HG03520 (cell line): ENCODE measurements around the gene LYPD6B.

Experiments used
- ATAC-seq: cut with Tn5 transposase; IDR thresholded peaks from one replicate; pipeline ENCODE4 v1.9.1; 2021; ENCODE audit warnings: mild to moderate bottlenecking, moderate library complexity; ENCODE audit not compliant: unreplicated experiment

The LYPD6B gene

DNA sequence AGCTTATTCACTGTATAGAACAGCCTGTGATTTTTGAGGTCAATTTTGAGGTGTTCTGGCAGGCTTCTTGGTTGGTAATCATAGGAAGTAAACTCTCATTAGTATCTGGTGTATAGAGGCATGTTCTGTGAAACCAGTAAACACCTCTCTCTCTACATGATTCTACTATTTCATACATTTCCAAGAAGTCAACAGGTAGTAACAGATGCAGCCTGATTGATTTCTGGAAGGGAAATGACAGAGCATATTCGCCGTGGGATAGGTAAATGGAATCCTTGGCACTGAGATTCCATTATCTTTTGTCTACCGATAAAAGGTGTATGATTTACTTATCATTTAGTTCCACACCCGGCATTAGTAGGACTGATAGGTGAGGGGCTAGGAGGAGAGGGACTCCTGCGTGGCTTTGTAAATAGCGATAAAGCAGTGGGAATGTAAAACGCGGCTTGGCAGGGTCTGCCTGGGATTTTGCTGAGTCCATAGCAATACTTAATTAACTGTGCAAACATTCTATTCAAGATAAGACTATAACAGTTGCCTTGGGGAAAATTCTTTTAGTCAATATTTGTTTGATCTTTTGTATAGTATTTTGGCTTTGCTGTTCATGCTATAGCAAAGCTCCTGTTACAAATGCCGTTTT, 32.3 kb downstream of the LYPD6B start:
- no peak for ATAC-seq

DNA sequence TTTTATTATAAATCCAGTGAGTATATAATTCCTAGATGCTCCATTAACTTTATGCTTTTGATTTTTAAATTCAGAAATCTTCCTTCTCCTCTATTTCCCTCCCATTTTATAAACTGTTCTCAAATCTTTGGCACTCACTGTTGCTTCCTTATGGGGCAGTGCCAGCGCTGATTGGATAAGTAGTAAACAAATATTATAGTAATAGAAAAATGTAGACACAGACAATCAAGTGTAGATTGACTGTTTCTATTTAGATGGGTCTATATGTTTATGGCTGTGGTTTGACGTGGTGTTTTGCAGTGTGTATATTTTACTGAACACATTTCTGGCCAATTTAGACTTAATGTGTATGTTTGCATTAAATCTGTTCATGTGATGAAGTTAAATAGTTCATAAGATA, 36.6 kb downstream of the LYPD6B start:
- no peak for ATAC-seq

DNA sequence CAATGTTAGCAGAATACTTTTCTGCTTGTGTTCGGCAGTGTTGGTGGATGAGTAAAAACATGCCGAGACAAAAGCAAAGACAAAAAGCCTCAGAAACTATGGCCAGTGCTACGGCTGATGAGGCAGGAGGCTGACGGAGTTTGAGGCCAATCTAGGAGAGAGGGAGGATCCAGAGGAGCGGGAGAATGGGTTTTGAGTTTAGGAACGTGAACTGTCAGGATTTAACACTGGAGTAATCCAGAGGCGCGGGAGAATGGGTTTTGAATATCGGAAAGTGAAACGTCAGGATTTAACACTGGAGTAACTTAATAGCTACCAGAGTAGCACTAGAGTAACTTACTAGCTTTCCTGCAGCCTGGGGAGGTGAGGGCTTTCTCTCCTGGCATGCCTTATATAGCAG, 37.4 kb downstream of the LYPD6B start:
- ATAC-seq = no peak

DNA sequence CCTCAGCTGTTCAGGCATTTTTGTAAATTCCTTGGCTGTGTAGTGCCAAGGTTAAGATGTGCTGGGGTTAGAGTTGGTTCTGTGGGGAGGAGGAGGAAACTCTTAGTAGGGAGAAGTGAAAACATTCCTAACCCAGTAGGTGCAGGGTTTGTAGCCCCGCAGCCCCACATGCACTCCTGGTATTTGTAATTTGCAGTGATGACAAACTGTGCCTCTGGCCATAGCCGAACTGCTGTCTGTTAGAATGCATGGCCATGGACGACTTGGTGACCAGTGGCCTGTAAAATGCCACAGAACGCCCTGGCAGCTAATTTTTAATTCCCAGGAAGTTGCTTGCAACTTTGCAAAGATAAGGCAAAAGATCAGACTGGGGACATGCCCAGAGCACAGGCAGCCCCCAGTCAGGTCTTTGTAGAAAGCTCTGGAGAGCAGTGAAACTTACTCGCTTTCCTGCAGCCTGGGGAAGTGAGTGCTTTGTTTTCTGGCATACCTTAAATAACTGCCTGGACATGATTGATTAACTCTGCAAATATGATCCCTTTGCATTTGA, 38.4 kb downstream of the LYPD6B start:
- ATAC-seq = no peak

DNA sequence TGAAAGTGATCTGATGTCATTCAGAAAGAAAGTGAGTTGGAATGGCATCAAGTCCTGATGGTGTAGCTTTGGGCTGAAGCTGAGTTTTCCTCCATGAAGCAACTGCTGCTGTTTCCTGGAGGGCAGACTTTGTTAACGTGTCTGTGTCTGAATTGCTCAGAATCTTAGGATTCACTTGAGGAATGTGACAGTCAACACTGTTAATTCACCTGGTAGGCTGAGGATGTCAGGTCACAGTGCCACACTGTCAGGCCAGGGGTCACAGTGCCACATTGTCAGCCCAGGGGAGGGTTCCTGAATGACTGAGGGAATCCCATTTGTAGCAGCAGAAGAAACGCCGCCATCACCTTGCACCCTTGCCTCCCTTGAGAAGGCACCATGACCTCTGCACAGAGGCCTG, 39.4 kb downstream of the LYPD6B start:
- no peak for ATAC-seq

DNA sequence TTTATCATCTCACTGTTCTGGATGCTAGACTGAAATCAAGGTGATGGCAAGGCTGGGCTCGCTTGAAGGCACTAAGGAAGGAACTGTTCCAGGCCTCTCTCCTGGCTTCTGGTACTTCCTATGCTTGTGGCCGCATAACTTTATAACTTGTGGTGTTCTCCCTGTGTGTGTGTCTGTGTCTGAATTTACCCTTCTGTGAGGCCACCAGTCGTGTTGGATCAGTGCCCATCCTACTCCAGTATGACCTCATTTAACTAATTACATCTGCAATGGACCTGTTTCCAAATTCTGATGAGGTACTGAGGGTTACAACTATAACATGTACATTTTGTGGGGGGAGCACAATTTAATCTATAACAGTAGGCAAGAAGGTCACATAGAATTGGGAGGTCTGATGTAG, 41.6 kb downstream of the LYPD6B start:
- no peak for ATAC-seq

DNA sequence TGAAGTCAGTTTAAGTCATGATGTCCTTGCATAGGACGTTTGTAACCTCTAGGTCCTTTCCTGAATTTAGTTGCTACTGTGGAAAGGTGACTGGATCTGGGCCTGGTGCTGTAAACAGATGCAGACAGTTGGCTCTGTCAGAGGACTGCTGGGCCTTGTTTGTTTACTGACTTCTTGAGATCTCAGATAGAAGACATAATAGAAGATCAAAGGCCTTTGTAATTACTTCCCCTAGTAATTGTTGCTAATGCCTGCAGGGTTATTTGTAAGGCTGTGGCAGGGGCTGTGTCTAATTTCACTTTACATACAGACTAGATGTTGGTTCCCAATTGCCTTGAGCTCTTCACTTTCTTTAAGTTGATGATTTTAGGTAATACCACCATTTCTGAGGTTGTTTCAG, 42.5 kb downstream of the LYPD6B start:
- ATAC-seq = no peak

DNA sequence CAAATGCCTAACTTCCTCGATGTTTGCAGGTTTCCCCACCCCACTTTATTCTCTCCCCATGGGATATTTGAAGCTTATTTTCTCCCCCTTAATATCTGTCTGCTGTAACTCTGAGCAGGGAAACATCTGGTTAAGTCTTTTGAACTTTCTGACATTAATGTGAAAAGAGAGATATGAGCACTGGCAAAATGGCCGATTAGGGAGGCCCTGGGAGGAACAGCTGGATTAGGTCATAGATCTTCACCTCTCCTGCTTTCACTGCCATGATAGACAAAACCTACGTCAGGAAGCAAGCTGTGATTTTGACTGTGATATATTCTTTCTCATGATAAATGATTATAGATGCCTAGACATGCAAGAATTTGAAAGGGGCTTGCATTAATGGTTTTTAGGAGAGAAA, 43.6 kb downstream of the LYPD6B start:
- ATAC-seq = no peak

DNA sequence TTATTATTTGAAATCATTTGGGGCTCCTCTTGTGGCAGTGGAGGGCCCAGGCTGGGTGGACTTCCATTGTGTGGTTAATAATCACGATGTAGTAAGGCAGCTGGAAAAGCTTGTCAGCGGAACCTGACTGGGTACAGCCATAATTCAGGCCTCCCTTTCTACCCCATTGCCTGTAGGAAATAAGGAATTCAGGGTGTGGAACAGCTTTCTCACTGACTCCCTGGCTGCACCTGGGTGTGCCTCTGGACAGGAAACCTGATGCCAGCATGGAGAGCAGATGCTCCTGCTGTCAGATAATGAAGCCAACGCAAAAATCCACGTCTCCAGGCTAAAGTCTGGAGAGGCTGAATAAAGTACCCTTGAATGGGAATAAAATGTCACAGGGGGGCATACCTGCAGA, 44.2 kb downstream of the LYPD6B start:
- no peak for ATAC-seq

DNA sequence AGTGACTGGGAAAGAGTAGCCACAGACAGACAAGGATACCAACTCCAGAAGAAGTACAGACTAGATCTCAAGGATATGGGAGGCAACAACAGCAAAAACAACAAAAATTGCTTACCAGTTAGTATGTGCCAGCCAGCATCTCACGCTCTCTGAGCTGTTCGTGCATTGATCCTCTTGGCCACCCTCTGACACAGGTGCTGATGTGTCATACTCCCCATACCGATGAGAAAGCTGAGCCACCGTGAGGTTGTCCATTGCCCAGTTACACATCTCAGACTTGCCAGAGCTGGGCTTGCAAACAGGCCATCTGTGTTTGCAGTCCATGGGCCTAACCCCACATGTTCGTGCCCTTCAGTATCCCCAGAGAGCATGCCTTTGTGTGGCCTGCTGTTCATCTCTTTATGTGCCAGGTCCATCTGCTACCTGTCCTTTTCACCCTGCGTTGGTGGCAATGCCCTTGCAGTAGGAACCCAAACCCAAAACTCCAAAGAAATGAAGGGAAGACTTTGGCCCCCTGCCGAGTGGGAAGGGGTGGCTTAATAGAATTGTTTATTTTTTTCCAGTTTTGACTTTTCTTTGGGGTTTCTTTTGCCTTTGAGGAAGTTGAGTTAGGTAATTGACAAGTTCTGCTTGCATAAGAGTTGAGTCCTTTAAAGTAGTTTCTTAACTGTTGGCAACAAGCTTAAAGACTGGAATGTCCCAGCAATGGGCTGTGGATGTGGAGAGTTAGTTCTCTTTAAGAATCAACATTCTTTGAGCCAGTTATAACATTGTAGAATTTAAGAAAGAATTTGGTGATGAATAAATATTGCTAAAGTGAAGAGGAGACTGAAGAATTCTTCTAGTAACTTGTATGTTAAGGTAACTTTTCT, 46.7 kb downstream of the LYPD6B start:
- ATAC-seq = no peak

DNA sequence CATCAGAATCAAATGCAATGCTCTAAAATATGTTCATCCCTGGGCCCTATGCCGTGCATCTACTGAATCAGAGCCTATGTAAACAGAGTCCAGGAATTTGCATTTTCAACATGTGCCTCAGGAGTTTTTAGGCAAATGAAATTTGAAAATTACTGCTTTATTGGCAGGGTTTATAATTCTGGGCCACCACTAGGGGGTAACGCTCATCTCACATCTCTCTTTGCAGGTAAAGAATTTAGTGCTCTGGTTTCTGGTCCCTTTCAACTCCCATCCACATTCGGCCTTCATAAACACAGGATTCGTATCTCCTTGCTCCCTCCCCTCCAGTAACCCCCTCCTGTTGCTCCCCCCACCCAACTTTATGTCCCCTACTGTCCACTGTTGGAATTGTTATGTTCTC, 49.3 kb downstream of the LYPD6B start:
- ATAC-seq = no peak

DNA sequence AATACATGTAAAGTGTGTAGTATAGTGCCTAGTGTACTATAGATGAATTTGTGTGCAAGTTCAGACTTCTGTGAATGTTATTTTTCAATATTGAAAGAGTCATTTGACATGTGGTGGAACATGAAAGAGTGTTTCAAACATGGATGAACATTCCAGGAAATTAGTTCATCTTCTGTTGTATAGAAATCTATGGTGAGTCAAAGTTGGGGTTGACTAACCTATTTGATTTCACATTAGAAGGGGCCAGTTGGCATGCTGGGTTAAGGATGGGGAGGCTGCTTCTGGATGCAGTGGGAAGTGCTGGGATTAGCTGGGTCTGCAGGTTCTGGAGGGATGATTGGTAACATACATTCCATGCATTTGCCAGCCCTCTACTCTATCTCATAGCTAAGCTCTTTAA, 50.6 kb downstream of the LYPD6B start:
- no peak for ATAC-seq

DNA sequence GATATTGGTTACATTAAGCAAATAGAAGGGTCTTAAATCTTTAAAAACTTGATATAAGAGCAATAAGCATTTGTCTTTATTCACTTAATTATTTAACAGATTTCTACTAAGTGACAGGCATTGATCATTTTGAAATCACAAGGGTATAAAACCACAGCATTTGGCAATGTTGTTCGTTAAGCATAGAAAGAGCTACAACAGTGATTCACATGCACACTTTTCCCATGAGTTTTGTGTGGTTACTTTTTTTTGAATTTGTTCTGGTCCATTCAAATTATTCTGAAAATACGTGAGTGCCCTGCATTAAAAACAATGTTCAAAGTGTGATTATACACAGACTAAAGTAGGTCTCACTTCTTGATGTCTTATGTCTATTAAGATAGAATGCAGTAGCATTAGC, 52.2 kb downstream of the LYPD6B start:
- ATAC-seq = no peak

DNA sequence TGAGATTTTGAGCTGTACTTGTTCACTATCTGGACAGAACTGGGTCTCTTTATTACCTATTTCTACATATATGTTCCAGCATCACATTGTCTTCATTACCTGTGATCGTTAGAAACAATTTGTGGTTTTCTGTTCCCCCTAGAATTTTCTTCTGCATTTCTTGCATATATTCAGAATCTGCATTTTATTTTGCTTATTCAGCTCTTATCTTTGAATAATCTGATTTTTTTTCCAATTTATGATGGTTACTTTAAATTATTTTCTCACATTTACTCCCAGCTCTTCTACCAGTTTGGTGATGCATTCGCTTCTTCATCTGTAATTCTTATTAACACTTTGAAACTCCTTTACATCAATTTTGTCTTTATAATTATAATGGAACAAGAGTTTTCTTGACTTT, 55.1 kb downstream of the LYPD6B start:
- no peak for ATAC-seq

DNA sequence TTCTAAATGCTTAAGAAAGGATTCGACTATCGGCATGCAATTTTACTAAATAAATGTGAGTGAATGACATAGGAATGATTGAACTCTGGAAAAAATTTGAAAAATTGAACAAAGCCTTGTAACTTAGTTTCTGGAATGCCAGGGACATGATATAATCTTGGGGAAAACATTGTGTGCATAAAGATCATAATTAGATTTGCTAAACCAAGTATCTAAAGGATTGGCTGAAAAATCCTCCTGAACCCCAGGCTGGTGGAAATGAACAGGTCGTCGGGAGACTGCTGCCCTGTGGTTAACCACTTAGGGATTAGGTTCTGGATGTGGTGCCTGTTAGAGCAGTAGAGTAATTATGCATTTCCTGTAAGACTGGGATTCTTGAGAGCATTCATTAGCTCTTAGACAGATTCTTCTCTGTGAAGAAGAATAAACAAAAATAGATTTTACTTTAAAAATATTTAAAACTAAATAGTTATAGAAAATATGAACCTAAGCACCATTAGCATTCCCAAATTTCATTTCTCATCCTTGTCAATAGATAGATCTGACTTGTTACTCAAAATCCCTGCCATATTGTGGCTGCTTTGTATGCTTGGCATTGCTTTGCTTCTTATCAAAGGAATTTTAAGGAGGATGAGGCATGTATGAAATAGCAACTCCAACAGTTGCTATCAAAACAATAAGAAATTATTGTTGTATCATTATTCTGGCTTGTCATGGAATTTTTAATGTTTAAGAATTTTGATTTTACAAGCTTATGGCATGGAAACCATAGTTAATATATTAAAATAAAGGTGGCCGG, 55.9 kb downstream of the LYPD6B start:
- ATAC-seq = no peak

DNA sequence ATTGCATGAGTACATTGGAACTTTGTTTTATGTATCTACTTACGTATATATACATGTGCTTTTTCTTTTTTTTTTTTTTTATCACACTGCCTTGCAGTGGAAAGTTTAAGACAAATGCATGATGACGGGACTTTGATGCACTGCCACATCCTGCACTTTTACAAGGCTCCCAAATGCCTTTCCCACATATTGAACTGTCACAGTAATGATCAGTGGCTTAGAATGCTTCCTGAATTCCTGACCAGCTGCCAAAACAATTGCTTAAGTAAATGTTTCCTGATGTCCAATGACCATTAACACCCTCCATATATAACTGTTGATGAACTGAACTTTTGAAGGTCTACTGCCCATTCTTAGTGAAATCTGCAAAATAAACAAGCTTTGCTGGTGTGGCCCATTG, 60.2 kb downstream of the LYPD6B start:
- ATAC-seq = no peak

DNA sequence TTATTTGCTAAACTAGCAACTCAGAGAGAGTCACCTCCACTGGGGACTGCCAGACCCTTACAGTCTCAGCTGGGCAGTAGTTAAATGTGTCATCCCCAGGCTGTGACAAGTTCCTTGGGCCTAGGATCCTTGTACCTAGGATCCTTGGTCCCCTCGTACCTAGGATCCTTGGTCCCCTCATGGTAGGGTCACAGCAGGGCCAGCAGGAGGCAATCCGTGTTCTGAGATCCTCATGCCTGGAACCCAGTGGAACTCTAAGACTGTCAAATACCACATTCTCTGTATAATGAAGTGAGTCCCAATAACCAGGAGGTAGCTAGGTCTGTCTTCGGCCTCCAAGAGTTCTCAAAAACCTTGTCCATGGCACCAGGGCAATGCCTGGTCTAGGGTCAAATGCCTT, 60.8 kb downstream of the LYPD6B start:
- ATAC-seq = no peak

DNA sequence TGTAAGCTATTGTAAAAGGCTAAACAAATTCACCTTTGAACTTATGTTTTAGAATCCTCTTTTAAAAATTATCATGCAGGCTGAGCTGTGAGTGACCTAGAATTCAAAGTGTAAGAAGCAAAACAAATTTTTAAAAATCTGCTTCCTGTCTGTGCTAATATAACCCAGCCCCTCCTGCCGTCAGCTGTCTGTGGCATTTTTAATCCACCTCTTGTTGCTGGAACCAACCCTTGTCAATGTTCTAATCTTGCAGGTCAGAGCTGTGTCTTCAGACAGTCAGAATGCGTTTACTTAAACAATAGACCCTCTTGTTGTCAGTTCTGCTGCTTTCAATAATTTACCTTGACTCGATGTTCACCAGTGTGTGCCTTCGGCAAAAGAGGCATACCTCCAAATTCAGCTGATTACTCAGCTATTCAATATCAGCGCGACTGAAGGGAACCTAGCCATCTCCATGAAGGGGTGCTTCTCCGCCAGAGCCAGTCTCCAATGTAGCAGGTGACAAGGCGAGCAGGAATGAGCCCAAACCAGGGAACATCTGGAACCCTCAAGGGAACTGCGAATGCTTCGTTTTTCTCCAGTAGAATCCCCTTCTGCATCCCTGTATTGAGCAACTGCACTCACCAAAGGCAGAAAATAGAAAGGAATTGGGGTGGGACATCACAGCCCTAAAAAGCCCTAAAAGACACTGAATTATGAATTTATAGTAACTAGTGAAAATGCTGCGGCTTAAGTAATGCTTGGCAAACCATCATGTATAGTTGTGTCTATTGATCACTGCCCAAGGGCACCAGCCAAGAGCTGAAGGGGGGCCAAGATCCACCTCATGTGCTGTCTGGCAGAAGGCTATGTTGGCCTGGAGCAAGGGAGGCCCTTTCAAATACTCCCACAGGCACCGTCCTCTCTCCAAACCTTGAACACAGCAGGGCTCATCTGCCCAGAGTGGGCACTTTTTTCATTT, 62.5 kb downstream of the LYPD6B start:
- no peak for ATAC-seq

DNA sequence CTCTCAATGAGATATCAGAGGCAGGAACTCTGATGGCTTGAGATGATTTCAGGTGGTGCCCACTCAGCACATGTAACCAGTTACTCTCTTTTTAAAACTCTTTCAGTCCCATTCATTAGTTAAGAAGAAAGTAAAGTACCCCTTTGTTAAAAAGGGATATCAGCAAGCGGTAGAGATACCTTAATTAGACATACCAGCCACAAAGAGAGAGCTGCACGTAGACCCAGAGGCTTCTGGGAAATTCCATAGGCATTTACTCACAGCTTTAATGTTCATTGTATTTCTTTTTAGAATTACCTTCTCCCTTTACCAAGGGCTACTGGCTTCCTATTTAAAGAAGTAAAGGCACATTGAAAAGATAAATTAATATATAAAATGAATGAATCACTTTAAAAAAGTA, 63.3 kb downstream of the LYPD6B start:
- ATAC-seq = no peak

DNA sequence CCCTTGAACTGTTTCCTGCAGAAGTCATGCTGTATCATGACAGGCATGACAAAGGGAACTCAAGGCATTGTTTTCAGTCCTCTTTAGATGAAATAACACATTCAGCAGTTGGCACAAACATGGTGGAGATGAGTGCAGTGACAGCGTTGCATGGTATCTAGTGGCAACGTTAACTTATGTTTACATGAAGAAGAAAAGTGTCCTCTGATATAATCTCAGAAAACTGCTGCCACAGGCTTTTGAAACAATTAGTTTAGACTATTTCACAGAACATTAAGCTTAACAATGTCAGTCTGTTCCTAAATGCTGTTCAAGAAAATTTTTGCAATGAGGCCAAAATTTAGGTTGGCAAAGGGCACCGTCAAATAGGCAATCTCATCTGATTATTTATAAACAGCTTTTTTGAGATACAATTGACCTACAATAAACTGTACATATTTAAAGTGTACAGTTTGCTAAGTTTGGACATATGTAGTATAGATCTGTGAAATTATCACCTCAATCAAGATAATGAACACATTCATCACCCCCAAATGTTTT, 64.7 kb downstream of the LYPD6B start:
- no peak for ATAC-seq
